Osteoblast (primary cell): Measurements from ENCODE around the gene CLCA2. TPM values are rescaled to one million over a fixed set of nuclear protein-coding genes. Genes with fewer than 3 reads are reported as not detected.

Experiments used
- DNase-seq: peaks from one replicate; pipeline ENCODE4 v3.0.0; 2011; ENCODE audit warnings: low spot score, mixed read lengths; ENCODE audit not compliant: insufficient read length; ENCODE audit errors: missing footprints
- H2AFZ ChIP-seq: 2 replicates; pipeline ENCODE4 v1.6.0; 2011; ENCODE audit warnings: mild to moderate bottlenecking, low read length
- H3K27ac ChIP-seq: 2 replicates; pipeline ENCODE4 v1.5.1; 2011; ENCODE audit warnings: mild to moderate bottlenecking, low read depth, low read length, moderate library complexity
- H3K27me3 ChIP-seq: 2 replicates; pipeline ENCODE4 v1.6.0; 2012; ENCODE audit warnings: mild to moderate bottlenecking, control low read depth, inconsistent platforms, low read length, moderate library complexity; ENCODE audit not compliant: insufficient read depth
- H3K36me3 ChIP-seq: 2 replicates; pipeline ENCODE4 v1.5.1; 2011; ENCODE audit warnings: mild to moderate bottlenecking, low read length, control low read depth, moderate library complexity; ENCODE audit not compliant: insufficient read depth
- H3K4me1 ChIP-seq: 2 replicates; pipeline ENCODE4 v1.5.1; 2011; ENCODE audit warnings: mild to moderate bottlenecking, low read length, control low read depth, moderate library complexity; ENCODE audit not compliant: insufficient read depth
- H3K4me2 ChIP-seq: 2 replicates; pipeline ENCODE4 v1.6.0; 2011; ENCODE audit warnings: mild to moderate bottlenecking, low read length; ENCODE audit not compliant: insufficient read depth
- H3K4me3 ChIP-seq: fragments of 200-600 bp; sonication (generic); 3 replicates; pipeline ENCODE4 v1.5.1; 2012; ENCODE audit warnings: mild to moderate bottlenecking, low read length, inconsistent platforms; ENCODE audit not compliant: insufficient read depth
- H3K79me2 ChIP-seq: 2 replicates; pipeline ENCODE4 v1.6.0; 2012; ENCODE audit warnings: mild to moderate bottlenecking, low read length, control low read depth, inconsistent platforms; ENCODE audit not compliant: insufficient read depth
- H3K9me3 ChIP-seq: 2 replicates; pipeline ENCODE4 v1.5.1; 2011; ENCODE audit warnings: low read depth, low read length, control low read depth
- H4K20me1 ChIP-seq: 2 replicates; pipeline ENCODE4 v1.6.0; 2012; ENCODE audit warnings: mild to moderate bottlenecking, low read length, control low read depth; ENCODE audit not compliant: insufficient read depth
- total RNA-seq: library from RNA; depleted of rRNA; stranded (reverse); fragments of >200 nt; gene quantifications from 2 replicates; pipeline ENCODE4 v1.2.3, GENCODE V29; 2012
- TF ChIP-seq, protein P1 (sequence below): IDR thresholded peaks from 2 replicates; pipeline ENCODE4 v1.5.1; 2011; ENCODE audit warnings: mild to moderate bottlenecking, low read depth, low read length, moderate library complexity; ENCODE audit errors: extremely low read depth

The CLCA2 gene
- total RNA-seq, 1 donor = 2.2 TPM

DNA sequence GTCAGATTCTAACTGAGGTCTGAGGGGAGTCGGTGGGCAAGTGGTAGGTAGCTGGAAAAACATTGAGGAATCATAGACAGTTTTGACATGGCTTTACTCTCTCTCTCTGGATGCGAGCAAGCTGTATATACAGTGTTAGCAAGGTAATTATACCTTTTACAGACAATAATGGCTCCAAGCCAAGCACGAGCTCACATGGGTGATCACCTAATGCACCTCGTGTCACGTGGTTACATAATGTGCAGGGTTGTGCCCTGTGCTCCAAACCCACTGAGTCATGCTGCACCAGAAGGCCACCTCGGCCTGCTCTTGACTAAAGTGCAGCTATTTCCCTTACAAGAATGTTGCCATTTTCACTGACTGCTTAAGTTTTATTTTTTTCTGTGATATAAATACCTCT, 7.6 kb upstream of the CLCA2 start:
- Histone ChIP-seq H3K9me3 (no peaks in the 10 kb centered on the region), H3K4me3 (no peak overlapping the region), H3K36me3 (no peaks in the 10 kb centered on the region), H2AFZ (no peak overlapping the region), H3K27me3 (no peaks in the 10 kb centered on the region), H3K4me1 (peaks cover under 1% of the 10 kb centered on the region), H4K20me1 (no peaks in the 10 kb centered on the region), H3K79me2 (no peaks in the 10 kb centered on the region), H3K4me2 (no peak overlapping the region), H3K27ac (no peak overlapping the region)
- TF ChIP-seq, protein P1, sequence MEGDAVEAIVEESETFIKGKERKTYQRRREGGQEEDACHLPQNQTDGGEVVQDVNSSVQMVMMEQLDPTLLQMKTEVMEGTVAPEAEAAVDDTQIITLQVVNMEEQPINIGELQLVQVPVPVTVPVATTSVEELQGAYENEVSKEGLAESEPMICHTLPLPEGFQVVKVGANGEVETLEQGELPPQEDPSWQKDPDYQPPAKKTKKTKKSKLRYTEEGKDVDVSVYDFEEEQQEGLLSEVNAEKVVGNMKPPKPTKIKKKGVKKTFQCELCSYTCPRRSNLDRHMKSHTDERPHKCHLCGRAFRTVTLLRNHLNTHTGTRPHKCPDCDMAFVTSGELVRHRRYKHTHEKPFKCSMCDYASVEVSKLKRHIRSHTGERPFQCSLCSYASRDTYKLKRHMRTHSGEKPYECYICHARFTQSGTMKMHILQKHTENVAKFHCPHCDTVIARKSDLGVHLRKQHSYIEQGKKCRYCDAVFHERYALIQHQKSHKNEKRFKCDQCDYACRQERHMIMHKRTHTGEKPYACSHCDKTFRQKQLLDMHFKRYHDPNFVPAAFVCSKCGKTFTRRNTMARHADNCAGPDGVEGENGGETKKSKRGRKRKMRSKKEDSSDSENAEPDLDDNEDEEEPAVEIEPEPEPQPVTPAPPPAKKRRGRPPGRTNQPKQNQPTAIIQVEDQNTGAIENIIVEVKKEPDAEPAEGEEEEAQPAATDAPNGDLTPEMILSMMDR = no peak
- DNase-seq = no peak

DNA sequence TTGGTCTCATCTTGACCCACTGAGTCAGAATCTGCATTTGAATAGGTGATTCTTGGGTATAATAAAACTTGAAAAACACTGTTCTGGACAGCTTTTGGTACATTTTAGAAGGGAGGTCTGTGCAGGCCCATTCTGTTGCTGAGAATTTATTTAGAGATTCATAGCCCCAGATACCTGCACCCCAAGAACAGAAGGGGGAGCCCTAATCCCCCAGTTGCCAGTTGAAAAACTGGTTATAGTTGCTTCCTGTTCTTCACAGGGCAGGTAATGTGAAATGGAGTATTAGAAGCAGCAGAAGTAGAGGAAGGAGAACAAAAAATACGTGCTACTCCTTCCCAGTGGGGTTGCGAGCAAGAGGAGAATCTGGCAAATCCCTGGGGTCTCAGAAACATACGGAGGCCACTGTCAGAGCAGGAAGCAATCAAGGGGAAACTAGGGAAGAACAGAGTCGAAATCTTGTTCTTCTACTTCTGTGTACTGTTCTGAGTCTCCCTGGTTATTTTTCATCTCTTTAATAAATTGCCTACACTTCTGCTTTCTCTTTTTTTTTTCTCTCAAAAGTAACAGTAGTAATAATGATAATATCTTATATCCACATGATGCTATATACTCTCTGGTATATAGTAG, 4.6 kb upstream of the CLCA2 start:
- Histone ChIP-seq H3K36me3 (no peaks in the 10 kb centered on the region), H3K4me1 (peaks cover 9% of the 10 kb centered on the region), H3K27me3 (no peaks in the 10 kb centered on the region), H2AFZ (peak overlapping the region; percentile 26), H4K20me1 (no peaks in the 10 kb centered on the region), H3K4me3 (no peak overlapping the region), H3K79me2 (no peaks in the 10 kb centered on the region), H3K27ac (no peak overlapping the region), H3K9me3 (no peaks in the 10 kb centered on the region), H3K4me2 (no peak overlapping the region)
- TF ChIP-seq, protein P1 = peak; percentile 69
- peak; percentile 91 for DNase-seq

DNA sequence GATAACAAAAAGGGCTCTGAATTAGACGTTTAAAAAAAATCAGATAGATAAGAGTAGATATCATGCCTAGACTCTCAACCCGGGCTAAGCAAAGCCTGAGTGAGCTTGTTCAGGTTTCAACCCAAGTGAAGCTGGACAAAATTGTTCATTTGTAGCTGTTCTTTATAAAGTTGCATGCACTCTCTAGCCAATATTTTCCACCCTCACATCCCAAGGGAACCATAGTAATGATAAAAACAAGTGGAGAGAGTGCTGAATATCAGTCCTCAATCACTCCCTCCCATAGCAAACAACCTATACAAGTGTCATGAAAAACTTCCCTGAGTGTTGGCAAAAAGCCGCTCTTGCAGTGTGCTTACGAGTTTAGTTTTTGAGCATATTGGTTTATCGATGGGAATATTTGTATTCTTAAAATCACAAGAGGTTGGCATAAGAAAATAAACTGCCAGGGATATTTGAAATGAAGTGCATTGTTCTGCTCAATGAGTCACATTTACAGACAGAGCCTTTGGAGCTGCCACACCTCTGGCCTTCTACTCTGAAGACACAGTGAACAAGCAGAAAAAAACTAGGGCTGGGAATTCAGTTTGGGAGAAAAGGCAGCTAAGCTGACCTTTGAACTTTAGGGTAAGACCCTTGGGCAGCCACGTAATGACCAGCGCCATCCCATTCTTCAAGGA, 2.2 kb upstream of the CLCA2 start:
- Histone ChIP-seq H3K36me3 (no peaks in the 10 kb centered on the region), H3K79me2 (no peaks in the 10 kb centered on the region), H3K4me1 (peaks cover 9% of the 10 kb centered on the region), H3K27me3 (no peaks in the 10 kb centered on the region), H3K4me3 (no peak overlapping the region), H3K9me3 (no peaks in the 10 kb centered on the region), H3K27ac (no peak overlapping the region), H4K20me1 (no peaks in the 10 kb centered on the region), H3K4me2 (no peak overlapping the region), H2AFZ (no peak overlapping the region)
- no peak for DNase-seq
- TF ChIP-seq, protein P1 = no peak

DNA sequence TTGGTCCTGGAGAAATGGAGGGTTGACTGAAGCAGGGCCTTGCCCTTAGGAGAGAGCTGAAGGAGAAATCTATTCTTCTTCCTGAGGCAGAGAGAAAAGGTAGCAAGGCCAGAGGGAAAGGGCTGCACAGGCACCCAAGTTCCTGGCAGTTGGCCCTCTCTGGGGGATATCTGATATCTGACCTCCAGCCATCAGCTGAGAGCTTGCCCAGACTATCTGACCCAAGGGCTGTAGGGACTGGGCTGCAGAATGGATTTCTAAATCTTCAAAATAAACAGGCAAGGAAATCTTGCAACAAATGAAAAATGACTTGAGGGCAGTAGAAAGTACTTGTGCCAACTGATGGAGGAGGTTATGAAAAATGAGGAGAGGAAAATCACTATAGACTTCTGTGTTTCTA, 498 bp upstream of the CLCA2 start:
- no peak overlapping the region for H3K27ac ChIP-seq
- TF ChIP-seq, protein P1 = no peak
- H3K4me2 ChIP-seq = no peak overlapping the region
- H3K79me2 ChIP-seq = no peaks in the 10 kb centered on the region
- no peaks in the 10 kb centered on the region for H3K36me3 ChIP-seq
- H4K20me1 ChIP-seq = no peaks in the 10 kb centered on the region
- no peak for DNase-seq
- H2AFZ ChIP-seq = no peak overlapping the region
- no peaks in the 10 kb centered on the region for H3K27me3 ChIP-seq
- H3K9me3 ChIP-seq = no peaks in the 10 kb centered on the region
- H3K4me3 ChIP-seq = no peak overlapping the region
- peaks cover 9% of the 10 kb centered on the region for H3K4me1 ChIP-seq
